ENCODE data around the gene DNAJC12.
"Not testable (repeated sequence)": the region's sequence is repeated elsewhere in the genome, so short reads cannot be mapped to it uniquely, and the experiment has no call there.

Gene DNAJC12

GRCh38 chr10:67839951-67840350 is 2.0 kb upstream of the DNAJC12 start:
- no peak for FAIRE-seq
- peak; percentile 20 for DNase-seq (ENCODE audit: low spot score)

- not testable (repeated sequence) for FAIRE-seq; DNase-seq (ENCODE audit: low spot score)
Measured at GRCh38 chr10:67839511-67839910, 1.5 kb upstream of the DNAJC12 start.

GRCh38 chr10:67836972-67837371 is 1.0 kb downstream of the DNAJC12 start:
- FAIRE-seq (no peak), DNase-seq (ENCODE audit: low spot score) (no peak)

GRCh38 chr10:67836488-67836887 is 1.5 kb downstream of the DNAJC12 start:
- DNase-seq (ENCODE audit: low spot score) (no peak), FAIRE-seq (no peak)

- DNase-seq (ENCODE audit: low spot score); FAIRE-seq: not testable (repeated sequence)
Measured at GRCh38 chr10:67835541-67836394, 2.2 kb downstream of the DNAJC12 start.

- FAIRE-seq (no peak), DNase-seq (ENCODE audit: low spot score) (no peak)
Measured at GRCh38 chr10:67834375-67834774, 3.6 kb downstream of the DNAJC12 start.

GRCh38 chr10:67827811-67828210 is 10.2 kb downstream of the DNAJC12 start:
- DNase-seq (ENCODE audit: low spot score) (no peak), FAIRE-seq (no peak)

- DNase-seq (ENCODE audit: low spot score), result peak; percentile 98
- peak; percentile 85 for FAIRE-seq
Measured at GRCh38 chr10:67819768-67820204, 18.2 kb downstream of the DNAJC12 start.

- FAIRE-seq (peak; percentile 97), DNase-seq (ENCODE audit: low spot score) (peak; percentile 98)
Measured at GRCh38 chr10:67818323-67818722, 19.7 kb downstream of the DNAJC12 start.

GRCh38 chr10:67816719-67817118 is 21.3 kb downstream of the DNAJC12 start:
- FAIRE-seq (no peak), DNase-seq (ENCODE audit: low spot score) (no peak)

- DNase-seq (ENCODE audit: low spot score) (peak; percentile 29), FAIRE-seq (peak; percentile 71)
Measured at GRCh38 chr10:67815571-67816059, 22.4 kb downstream of the DNAJC12 start.

- DNase-seq (ENCODE audit: low spot score) (no peak), FAIRE-seq (no peak)
Measured at GRCh38 chr10:67812007-67812406, 26.0 kb downstream of the DNAJC12 start.

GRCh38 chr10:67809107-67809506 is 28.9 kb downstream of the DNAJC12 start:
- DNase-seq (ENCODE audit: low spot score) (no peak), FAIRE-seq (no peak)

- no peak for DNase-seq (ENCODE audit: low spot score)
- FAIRE-seq, result no peak
Measured at GRCh38 chr10:67808704-67809103, 29.3 kb downstream of the DNAJC12 start.

GRCh38 chr10:67807855-67808456 is 30.0 kb downstream of the DNAJC12 start:
- DNase-seq (ENCODE audit: low spot score) (no peak), FAIRE-seq (no peak)

- DNase-seq (ENCODE audit: low spot score), result no peak
- no peak for FAIRE-seq
Measured at GRCh38 chr10:67804395-67804678, 33.7 kb downstream of the DNAJC12 start.

- DNase-seq (ENCODE audit: low spot score), result no peak
- no peak for FAIRE-seq
Measured at GRCh38 chr10:67803588-67804394, 34.2 kb downstream of the DNAJC12 start.

- DNase-seq (ENCODE audit: low spot score) (no peak), FAIRE-seq (no peak)
Measured at GRCh38 chr10:67802767-67803538, 35.0 kb downstream of the DNAJC12 start.

- DNase-seq (ENCODE audit: low spot score) (no peak), FAIRE-seq (no peak)
Measured at GRCh38 chr10:67801118-67801517, 36.9 kb downstream of the DNAJC12 start.

GRCh38 chr10:67794909-67795460 is 43.0 kb downstream of the DNAJC12 start:
- FAIRE-seq (no peak), DNase-seq (ENCODE audit: low spot score) (no peak)

- no peak for FAIRE-seq
Measured at GRCh38 chr10:67794256-67794655, 43.7 kb downstream of the DNAJC12 start.

More at GRCh38 chr10:67794256-67794655, 43.7 kb downstream of the DNAJC12 start:
- DNase-seq (ENCODE audit: low spot score), result no peak

Data from RCC 7860 (cell line).